PC-9 (cell line): ENCODE results near the gene VDR.

Experiments
- CTCF ChIP-seq: fragments of 200-600 bp; sonication (generic); conservative IDR thresholded peaks from 2 replicates; pipeline ENCODE4 v1.6.1; 2017; ENCODE audit warnings: mixed run types, antibody characterized with exemption, mild to moderate bottlenecking, moderate library complexity
- EZH2 ChIP-seq: fragments of 200-600 bp; sonication (generic); IDR thresholded peaks from 2 replicates; pipeline ENCODE4 v1.8.0; 2017; ENCODE audit warnings: antibody characterized with exemption, low read depth

GRCh38 chr12:47860279-47860841, 44.4 kb downstream of the VDR start:
- TF ChIP-seq CTCF: no peak
- no peak for TF ChIP-seq EZH2
